MM.1S (cell line): Measurements from ENCODE around the gene ARHGAP28.

Source experiments
- DNase-seq: peaks from one replicate; pipeline ENCODE4 v3.0.0-alpha.2; 2015
- H2AFZ ChIP-seq: fragments of 300-600 bp; sonication (generic); 2 replicates; pipeline ENCODE4 v1.6.0; 2016; ENCODE audit warnings: antibody characterized with exemption, low read length
- H3F3A ChIP-seq: fragments of 300-600 bp; sonication (generic); 2 replicates; pipeline ENCODE4 v1.6.1; 2016; ENCODE audit warnings: mild to moderate bottlenecking, antibody characterized with exemption, low read length, moderate library complexity, mixed read lengths; ENCODE audit not compliant: insufficient read depth
- H3K27ac ChIP-seq: fragments of 300-600 bp; sonication (generic); 2 replicates; pipeline ENCODE4 v1.5.1; 2016; ENCODE audit warnings: mild to moderate bottlenecking, low read length
- H3K27me3 ChIP-seq: fragments of 300-600 bp; sonication (generic); replicated peaks from 2 replicates; pipeline ENCODE4 v1.6.0; 2016; ENCODE audit warnings: low read length; ENCODE audit not compliant: insufficient read depth
- H3K36me3 ChIP-seq: fragments of 300-600 bp; sonication (generic); replicated peaks from 2 replicates; pipeline ENCODE4 v1.6.1; 2016; ENCODE audit warnings: mild to moderate bottlenecking, low read length, mixed read lengths; ENCODE audit not compliant: insufficient read depth
- H3K4me1 ChIP-seq: fragments of 300-600 bp; sonication (generic); 2 replicates; pipeline ENCODE4 v1.6.1; 2016; ENCODE audit warnings: low read length, mixed read lengths
- H3K4me2 ChIP-seq: fragments of 300-600 bp; sonication (generic); 2 replicates; pipeline ENCODE4 v1.6.0; 2016; ENCODE audit warnings: low read depth, low read length
- H3K4me3 ChIP-seq: fragments of 300-600 bp; sonication (generic); 2 replicates; pipeline ENCODE4 v1.5.1; 2016; ENCODE audit warnings: low read length, mixed read lengths
- H3K79me2 ChIP-seq: fragments of 300-600 bp; sonication (generic); 2 replicates; pipeline ENCODE4 v1.6.1; 2016; ENCODE audit warnings: mixed run types, low read length, mixed read lengths
- H3K9ac ChIP-seq: fragments of 300-600 bp; sonication (generic); 2 replicates; pipeline ENCODE4 v1.6.1; 2016; ENCODE audit warnings: low read length, mixed read lengths
- H3K9me2 ChIP-seq: fragments of 300-600 bp; sonication (generic); replicated peaks from 2 replicates; pipeline ENCODE4 v1.6.1; 2016; ENCODE audit warnings: mild to moderate bottlenecking, low read length, mixed read lengths; ENCODE audit not compliant: insufficient read depth
- H3K9me3 ChIP-seq: fragments of 300-600 bp; sonication (generic); replicated peaks from 2 replicates; pipeline ENCODE4 v1.6.1; 2016; ENCODE audit warnings: mild to moderate bottlenecking, low read length, mixed read lengths; ENCODE audit not compliant: insufficient read depth
- H4K20me1 ChIP-seq: fragments of 300-600 bp; sonication (generic); 2 replicates; pipeline ENCODE4 v1.6.1; 2016; ENCODE audit warnings: mild to moderate bottlenecking, low read length, moderate library complexity, mixed read lengths; ENCODE audit not compliant: insufficient read depth
- EZH2 ChIP-seq: fragments of 300-600 bp; sonication (generic); optimal IDR thresholded peaks from 2 replicates; pipeline ENCODE3; 2017; ENCODE audit warnings: low read depth, mild to moderate bottlenecking, antibody characterized with exemption, low read length, mixed read lengths
- EZH2phosphoT487 ChIP-seq: fragments of 300-600 bp; sonication (generic); IDR thresholded peaks from 2 replicates; pipeline ENCODE4 v1.6.1; 2018; ENCODE audit warnings: antibody characterized with exemption, low read length
- TF ChIP-seq, protein P1 (sequence below): fragments of 300-600 bp; sonication (generic); IDR thresholded peaks from 2 replicates; pipeline ENCODE4 v1.5.1; 2016; ENCODE audit warnings: antibody characterized with exemption, low read length, mixed read lengths

Gene ARHGAP28

DNA sequence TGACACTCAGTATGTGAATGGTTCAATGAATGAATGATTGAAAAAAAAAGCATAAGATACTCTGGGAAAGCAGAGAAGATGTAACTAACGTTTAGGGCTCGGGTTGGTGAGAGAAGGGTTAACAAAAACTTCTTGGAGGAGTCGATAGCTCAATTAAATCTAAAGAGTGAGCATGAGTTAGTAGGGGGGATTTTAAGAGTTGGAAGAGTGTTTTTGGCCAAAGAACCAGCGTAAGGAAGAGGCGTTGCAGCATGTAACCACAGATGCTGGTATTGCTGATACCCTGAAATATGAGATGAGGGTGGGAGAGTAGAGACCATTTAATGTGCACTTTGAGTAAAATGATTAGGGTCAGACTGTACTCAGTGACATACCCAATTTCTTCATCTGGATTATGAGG lies 14.5 kb downstream of the ARHGAP28 start:
- no peaks in the 10 kb centered on the region for H3K9me3 ChIP-seq

DNA sequence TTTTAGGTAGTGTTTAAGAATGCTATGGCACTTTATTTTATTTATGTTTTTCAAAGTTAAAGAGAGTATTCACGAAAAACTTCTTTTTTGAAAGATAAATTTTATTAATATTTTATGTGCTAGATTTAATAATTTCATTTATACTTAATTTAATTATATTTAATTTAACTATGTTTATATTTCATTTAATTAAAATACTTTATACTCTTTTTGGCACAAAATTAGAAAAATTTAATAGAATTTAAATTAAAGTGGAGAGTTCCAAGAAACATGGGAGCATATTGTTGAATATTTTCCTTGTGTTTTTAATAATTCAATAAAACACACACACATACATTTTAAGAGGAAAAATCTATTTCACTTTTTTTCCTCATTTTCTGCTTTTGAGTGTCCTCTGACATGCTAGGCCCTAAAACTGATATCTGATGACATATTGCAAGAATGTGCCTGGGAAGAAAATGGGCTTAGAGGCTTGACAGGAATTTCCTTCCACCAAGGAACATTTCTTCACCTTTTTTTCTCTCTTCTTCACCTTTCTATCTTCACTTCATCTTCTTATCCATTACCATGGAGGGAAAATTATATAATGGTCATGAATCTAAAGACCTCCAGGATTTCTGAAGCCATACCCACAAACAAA lies 15.4 kb downstream of the ARHGAP28 start:
- Histone ChIP-seq H3K9ac (no peak overlapping the region), H3K4me2 (no peak overlapping the region), H3F3A (no peaks in the 10 kb centered on the region), H3K79me2 (no peaks in the 10 kb centered on the region), H3K4me3 (no peak overlapping the region), H3K9me2 (no peaks in the 10 kb centered on the region), H2AFZ (no peak overlapping the region), H3K4me1 (no peaks in the 10 kb centered on the region), H3K27ac (no peak overlapping the region), H3K27me3 (no peaks in the 10 kb centered on the region), H4K20me1 (no peaks in the 10 kb centered on the region), H3K9me3 (no peaks in the 10 kb centered on the region), H3K36me3 (no peaks in the 10 kb centered on the region)
- DNase-seq, result no peak
- TF ChIP-seq, protein P1, sequence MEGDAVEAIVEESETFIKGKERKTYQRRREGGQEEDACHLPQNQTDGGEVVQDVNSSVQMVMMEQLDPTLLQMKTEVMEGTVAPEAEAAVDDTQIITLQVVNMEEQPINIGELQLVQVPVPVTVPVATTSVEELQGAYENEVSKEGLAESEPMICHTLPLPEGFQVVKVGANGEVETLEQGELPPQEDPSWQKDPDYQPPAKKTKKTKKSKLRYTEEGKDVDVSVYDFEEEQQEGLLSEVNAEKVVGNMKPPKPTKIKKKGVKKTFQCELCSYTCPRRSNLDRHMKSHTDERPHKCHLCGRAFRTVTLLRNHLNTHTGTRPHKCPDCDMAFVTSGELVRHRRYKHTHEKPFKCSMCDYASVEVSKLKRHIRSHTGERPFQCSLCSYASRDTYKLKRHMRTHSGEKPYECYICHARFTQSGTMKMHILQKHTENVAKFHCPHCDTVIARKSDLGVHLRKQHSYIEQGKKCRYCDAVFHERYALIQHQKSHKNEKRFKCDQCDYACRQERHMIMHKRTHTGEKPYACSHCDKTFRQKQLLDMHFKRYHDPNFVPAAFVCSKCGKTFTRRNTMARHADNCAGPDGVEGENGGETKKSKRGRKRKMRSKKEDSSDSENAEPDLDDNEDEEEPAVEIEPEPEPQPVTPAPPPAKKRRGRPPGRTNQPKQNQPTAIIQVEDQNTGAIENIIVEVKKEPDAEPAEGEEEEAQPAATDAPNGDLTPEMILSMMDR, result no peak
- TF ChIP-seq EZH2phosphoT487 (no peak), EZH2 (no peak)

More for the DNA sequence above, 14.5 kb downstream of the ARHGAP28 start:
- TF ChIP-seq EZH2 (no peak), EZH2phosphoT487 (no peak)
- TF ChIP-seq, protein P1, result no peak
- no peak overlapping the region for H3K9ac ChIP-seq
- no peaks in the 10 kb centered on the region for H3K4me1 ChIP-seq
- H3K79me2 ChIP-seq, result no peaks in the 10 kb centered on the region
- DNase-seq, result no peak
- no peak overlapping the region for H2AFZ ChIP-seq
- no peaks in the 10 kb centered on the region for H4K20me1 ChIP-seq
- H3K27ac ChIP-seq, result no peak overlapping the region
- no peaks in the 10 kb centered on the region for H3K27me3 ChIP-seq
- no peak overlapping the region for H3K4me3 ChIP-seq
- H3F3A ChIP-seq, result no peaks in the 10 kb centered on the region
- no peaks in the 10 kb centered on the region for H3K36me3 ChIP-seq
- no peak overlapping the region for H3K4me2 ChIP-seq
- no peaks in the 10 kb centered on the region for H3K9me2 ChIP-seq

DNA sequence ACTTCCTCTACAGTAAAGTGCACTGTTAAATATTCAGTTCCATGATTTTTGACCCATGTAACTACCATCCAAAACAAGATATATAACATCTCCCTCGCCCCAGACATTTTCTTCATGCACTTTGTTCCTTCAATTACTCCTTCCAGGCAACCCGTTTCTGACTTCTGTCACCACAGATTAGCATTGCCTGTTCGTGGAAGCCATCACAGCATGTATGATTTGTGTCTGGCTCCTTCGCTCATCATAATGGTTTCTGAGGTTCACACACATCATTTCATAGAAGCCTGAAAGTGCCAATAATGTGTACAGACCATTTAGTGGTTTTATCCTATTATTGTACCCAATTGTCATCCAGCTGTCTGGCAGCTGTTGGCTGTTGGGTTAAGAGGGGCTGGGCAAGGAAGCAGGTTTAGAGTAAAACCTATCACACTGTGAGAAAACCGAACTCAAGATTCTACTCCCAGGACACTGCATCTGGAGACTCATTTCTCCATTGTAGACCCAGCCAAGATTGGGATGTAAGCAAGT lies 16.1 kb downstream of the ARHGAP28 start:
- no peaks in the 10 kb centered on the region for H3K9me2 ChIP-seq
- H3F3A ChIP-seq, result no peaks in the 10 kb centered on the region
- no peaks in the 10 kb centered on the region for H3K36me3 ChIP-seq
- no peaks in the 10 kb centered on the region for H3K79me2 ChIP-seq
- no peaks in the 10 kb centered on the region for H3K27me3 ChIP-seq
- no peak for DNase-seq
- no peak overlapping the region for H3K4me3 ChIP-seq
- no peak for TF ChIP-seq EZH2phosphoT487
- TF ChIP-seq EZH2, result no peak
- TF ChIP-seq, protein P1, result no peak
- no peaks in the 10 kb centered on the region for H3K9me3 ChIP-seq
- no peaks in the 10 kb centered on the region for H4K20me1 ChIP-seq
- no peak overlapping the region for H3K4me2 ChIP-seq
- H2AFZ ChIP-seq, result no peak overlapping the region
- H3K9ac ChIP-seq, result no peak overlapping the region
- H3K27ac ChIP-seq, result no peak overlapping the region
- H3K4me1 ChIP-seq, result no peaks in the 10 kb centered on the region
